Left ventricle myocardium inferior (tissue), 1 donor: ENCODE data around the gene NLRP7. TPM values are rescaled to one million over a fixed set of nuclear protein-coding genes. Genes with fewer than 3 reads are reported as not detected.
"Not testable (repeated sequence)": the region's sequence is repeated elsewhere in the genome, so short reads cannot be mapped to it uniquely, and the experiment has no call there.

Experiments used
- DNase-seq: peaks from one replicate; pipeline ENCODE4 v3.0.0-alpha.2; 2020
- H3K27ac ChIP-seq: fragments of 200-600 bp; replicated peaks from 2 replicates; pipeline ENCODE4 v1.8.0; 2021
- H3K27me3 ChIP-seq: fragments of 200-600 bp; 2 replicates; pipeline ENCODE4 v1.8.0; 2021; ENCODE audit warnings: low read depth
- H3K36me3 ChIP-seq: fragments of 200-600 bp; 2 replicates; pipeline ENCODE4 v1.8.0; 2021
- H3K4me1 ChIP-seq: fragments of 200-600 bp; 2 replicates; pipeline ENCODE4 v1.8.0; 2021
- H3K4me3 ChIP-seq: fragments of 200-600 bp; 2 replicates; pipeline ENCODE4 v1.8.0; 2021; ENCODE audit warnings: mild to moderate bottlenecking, moderate library complexity
- H3K9me3 ChIP-seq: fragments of 200-600 bp; replicated peaks from 2 replicates; pipeline ENCODE4 v1.8.0; 2021
- CTCF ChIP-seq: fragments of 200-600 bp; IDR thresholded peaks from 2 replicates; pipeline ENCODE4 v1.8.0; 2021; ENCODE audit warnings: antibody characterized with exemption, mild to moderate bottlenecking, borderline replicate concordance
- intact Hi-C: fragments of 100-400 bp; cut with micrococcal nuclease; formaldehyde crosslinking; loops from one replicate; pipeline ENCODE4 v1.11.0; 2022
- long read RNA-seq: library from polyadenylated mRNA; unstranded; transcript quantifications from one replicate; pipeline ENCODE4 v2.0.0, GENCODE V29; 2021
- total RNA-seq: library from RNA; stranded (reverse); fragmentation: NEBNext Ultra II Directional; extraction: Animal tissue kit (Norgen Biotek cat#: 25700); gene quantifications from one replicate; pipeline ENCODE4 v1.2.1, GENCODE V29; 2021
- donor health status: DM: no; HTN: yes; CAD: no; lungs with severe emphysema.

Gene NLRP7
- total RNA-seq: not detected
- long read RNA-seq: 0 reads

- H3K9me3 ChIP-seq: no peaks in the 10 kb centered on the region
- H3K27ac ChIP-seq: no peak within 1 kb of the TSS
- H3K27me3 ChIP-seq: peaks cover 63% of the 10 kb centered on the region
- no peaks in the 10 kb centered on the region for H3K36me3 ChIP-seq
- TF ChIP-seq CTCF: no peak
- intact Hi-C loops: no loop called here
- no peak for DNase-seq
- H3K4me1 ChIP-seq: no peaks in the 10 kb centered on the region
- H3K4me3 ChIP-seq: no peak within 1 kb of the TSS
These were observed at the start of gene NLRP7 for GRCh38 chr19:54947381-54947780. TSS of gene NLRP7 (minus strand) at chr19:54947530.

GRCh38 chr19:54995561-54995960 is 48.2 kb upstream of the NLRP7 start:
- H3K4me1 ChIP-seq: no peaks in the 10 kb centered on the region
- no peak for DNase-seq
- no peak for TF ChIP-seq CTCF
- H3K36me3 ChIP-seq: no peaks in the 10 kb centered on the region
- no peak overlapping the region for H3K27ac ChIP-seq
- no peaks in the 10 kb centered on the region for H3K9me3 ChIP-seq
- intact Hi-C loops: no loop called here
- H3K27me3 ChIP-seq: peaks cover 53% of the 10 kb centered on the region
- H3K4me3 ChIP-seq: no peak overlapping the region

GRCh38 chr19:54989531-54989930 is 42.2 kb upstream of the NLRP7 start:
- H3K27ac ChIP-seq, H3K4me3 ChIP-seq, intact Hi-C loops, H3K36me3 ChIP-seq, H3K9me3 ChIP-seq, H3K4me1 ChIP-seq, DNase-seq: not testable (repeated sequence)
- H3K27me3 ChIP-seq: peaks cover 17% of the 10 kb centered on the region

GRCh38 chr19:54982562-54982961 is 35.2 kb upstream of the NLRP7 start:
- DNase-seq, H3K27ac ChIP-seq, H3K36me3 ChIP-seq, H3K9me3 ChIP-seq, H3K4me3 ChIP-seq, H3K4me1 ChIP-seq, intact Hi-C loops: not testable (repeated sequence)
- H3K27me3 ChIP-seq: peaks cover 11% of the 10 kb centered on the region

GRCh38 chr19:54973229-54974090 is 26.1 kb upstream of the NLRP7 start:
- H3K4me1 ChIP-seq, H3K4me3 ChIP-seq, DNase-seq, H3K27ac ChIP-seq, intact Hi-C loops, H3K36me3 ChIP-seq, H3K9me3 ChIP-seq: not testable (repeated sequence)
- H3K27me3 ChIP-seq: peaks cover 21% of the 10 kb centered on the region

GRCh38 chr19:54971446-54971845 is 24.1 kb upstream of the NLRP7 start:
- H3K36me3 ChIP-seq, H3K4me3 ChIP-seq, H3K9me3 ChIP-seq, DNase-seq, H3K4me1 ChIP-seq, intact Hi-C loops, H3K27ac ChIP-seq: not testable (repeated sequence)
- H3K27me3 ChIP-seq: peaks cover 40% of the 10 kb centered on the region

GRCh38 chr19:54969647-54970046 is 22.3 kb upstream of the NLRP7 start:
- Histone ChIP-seq H3K27me3 (peaks cover 41% of the 10 kb centered on the region), H3K4me3 (no peak overlapping the region), H3K9me3 (peaks cover 4% of the 10 kb centered on the region), H3K27ac (no peak overlapping the region), H3K36me3 (no peaks in the 10 kb centered on the region), H3K4me1 (no peaks in the 10 kb centered on the region)
- no peak for TF ChIP-seq CTCF
- DNase-seq: no peak
- intact Hi-C loops: no loop called here
